K562 treated with DMSO at 1 percent for 4 hours (cell line): ENCODE data around the gene SLC25A26. TPM values are rescaled to one million over a fixed set of nuclear protein-coding genes. Genes with fewer than 3 reads are reported as not detected.

Experiments
- total RNA-seq: library from RNA; unstranded; fragments of 300-600 nt; gene quantifications from 2 replicates; pipeline ENCODE4 v1.2.3, GENCODE V29; 2022; ENCODE audit not compliant: insufficient read depth

SLC25A26 gene
- 7.4 TPM in 2 replicates for total RNA-seq

GRCh38 chr3:66220602-66221377 lies at the start of gene SLC25A26:
SLC25A26 (plus strand) TSS chr3:66221001; CDS start chr3:66221095, 94 bp downstream.

Other genes with a start within 250 kb of the SLC25A26 start
- gene MAGI1, start 182.1 kb upstream of the SLC25A26 start, total RNA-seq: 11.4 and 17.0 TPM in 2 replicates